HG03460 (cell line): ENCODE data around the gene CETP.

Experiments
- ATAC-seq: cut with Tn5 transposase; IDR thresholded peaks from one replicate; pipeline ENCODE4 v1.9.1; 2021; ENCODE audit not compliant: unreplicated experiment

The CETP gene

DNA sequence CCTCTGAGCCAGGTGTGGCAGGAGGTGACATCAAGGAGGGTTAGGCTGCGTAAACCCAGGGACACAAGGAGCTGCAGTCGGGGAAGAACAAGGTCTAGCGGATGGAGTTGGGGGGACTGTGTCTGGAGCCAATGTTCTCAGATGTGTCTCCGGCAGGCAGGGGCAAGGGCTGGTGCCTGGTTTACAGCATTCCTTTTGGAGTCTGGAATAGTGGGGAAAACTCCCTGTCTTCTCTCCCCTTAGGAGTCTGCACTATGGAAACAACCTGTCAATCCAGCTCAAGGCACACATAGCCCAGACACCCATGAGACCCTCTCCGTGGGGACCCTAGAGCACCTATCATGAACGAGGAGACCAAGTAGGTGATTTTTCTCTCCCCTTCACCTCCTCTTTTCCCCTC lies 55.1 kb downstream of the CETP start:
- no peak for ATAC-seq

DNA sequence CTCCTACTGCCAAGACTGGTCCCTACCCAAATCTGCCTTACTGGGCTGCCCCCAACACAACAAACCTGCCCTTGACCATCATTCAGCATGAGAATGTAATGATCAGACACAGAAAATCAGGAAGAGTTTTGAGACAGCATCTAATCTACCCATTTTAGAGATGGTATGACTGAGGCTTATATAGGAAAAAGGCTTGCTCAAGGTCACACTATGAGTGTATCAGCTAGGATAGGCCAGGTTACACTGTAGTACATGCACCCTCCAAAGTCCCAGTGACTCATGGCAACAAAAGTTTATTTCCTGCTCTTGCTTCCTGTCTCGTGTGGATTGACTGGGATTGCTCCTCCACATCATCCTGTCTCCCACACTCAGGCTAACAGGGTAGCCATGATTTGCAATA lies 55.5 kb downstream of the CETP start:
- ATAC-seq, result no peak

DNA sequence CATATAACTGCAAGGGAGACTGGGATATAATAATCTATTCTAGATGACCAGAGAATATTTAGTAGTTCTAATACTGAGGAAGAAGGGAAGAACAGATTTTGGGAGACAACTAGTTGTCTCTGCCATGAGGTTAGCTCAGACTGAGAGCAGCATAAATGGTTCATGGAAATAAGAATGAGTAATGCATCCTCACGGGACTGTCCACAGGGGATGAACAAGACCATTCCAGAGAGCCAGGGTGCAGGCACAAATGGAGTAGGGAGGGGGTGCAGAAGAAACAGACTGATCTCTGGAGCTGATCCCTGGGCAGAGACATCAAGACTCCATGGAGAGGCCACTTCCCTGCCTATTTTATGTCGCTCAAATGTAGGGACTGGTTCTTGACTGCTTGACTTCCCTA lies 58.0 kb downstream of the CETP start:
- no peak for ATAC-seq

DNA sequence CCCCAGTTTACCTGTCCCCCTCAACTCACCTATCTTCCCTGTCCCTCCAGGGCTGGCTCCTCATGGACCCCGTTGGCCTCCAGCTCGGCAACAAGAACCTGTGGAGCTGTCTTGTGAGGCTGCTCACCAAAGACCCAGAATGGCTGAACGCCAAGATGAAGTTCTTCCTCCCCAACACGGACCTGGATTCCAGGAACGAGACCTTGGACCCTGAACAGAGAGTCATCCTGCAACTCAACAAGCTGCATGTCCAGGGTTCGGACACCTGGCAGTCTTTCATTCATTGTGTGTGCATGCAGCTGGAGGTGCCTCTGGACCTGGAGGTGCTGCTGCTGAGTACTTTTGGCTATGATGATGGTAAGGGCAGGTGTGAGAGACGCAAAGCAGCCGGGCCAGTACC lies 58.9 kb downstream of the CETP start:
- no peak for ATAC-seq

DNA sequence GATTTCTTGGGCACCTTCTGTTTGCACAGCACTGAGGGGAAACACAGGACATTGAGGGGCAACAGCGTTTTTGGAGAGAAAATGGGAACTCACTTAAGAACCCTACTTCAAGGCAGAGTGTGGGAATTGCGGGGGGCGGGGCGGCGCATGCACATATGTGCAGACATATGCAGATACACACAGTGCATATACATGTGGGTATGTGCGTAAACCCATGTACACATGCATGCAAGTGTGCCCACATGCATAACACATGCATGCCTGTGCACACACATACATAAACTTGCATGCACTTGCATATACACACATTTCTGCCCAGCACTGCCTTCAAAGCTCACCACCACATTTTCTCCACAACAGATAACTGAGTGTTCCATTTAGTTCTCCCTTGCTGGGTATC lies 60.0 kb downstream of the CETP start:
- ATAC-seq, result no peak

DNA sequence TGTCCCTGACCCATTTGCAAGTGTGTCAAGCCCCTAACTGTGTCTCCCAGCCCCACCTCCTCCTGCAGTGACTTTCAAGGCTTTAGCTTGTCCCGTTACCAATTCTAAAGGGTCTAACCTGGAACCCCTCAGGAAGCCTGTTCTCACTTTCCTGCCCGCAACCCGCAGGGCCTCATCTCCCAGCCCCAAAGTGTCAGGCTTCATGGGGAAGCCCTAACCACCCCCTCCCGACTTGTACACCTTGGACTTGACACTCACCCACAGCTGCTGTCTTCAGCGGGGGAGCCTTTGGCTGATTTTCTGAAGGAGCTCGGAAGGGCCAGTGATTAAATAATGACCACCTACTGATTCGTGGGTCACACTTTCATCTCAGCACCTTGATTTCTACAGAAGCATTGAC lies 60.7 kb downstream of the CETP start:
- no peak for ATAC-seq

DNA sequence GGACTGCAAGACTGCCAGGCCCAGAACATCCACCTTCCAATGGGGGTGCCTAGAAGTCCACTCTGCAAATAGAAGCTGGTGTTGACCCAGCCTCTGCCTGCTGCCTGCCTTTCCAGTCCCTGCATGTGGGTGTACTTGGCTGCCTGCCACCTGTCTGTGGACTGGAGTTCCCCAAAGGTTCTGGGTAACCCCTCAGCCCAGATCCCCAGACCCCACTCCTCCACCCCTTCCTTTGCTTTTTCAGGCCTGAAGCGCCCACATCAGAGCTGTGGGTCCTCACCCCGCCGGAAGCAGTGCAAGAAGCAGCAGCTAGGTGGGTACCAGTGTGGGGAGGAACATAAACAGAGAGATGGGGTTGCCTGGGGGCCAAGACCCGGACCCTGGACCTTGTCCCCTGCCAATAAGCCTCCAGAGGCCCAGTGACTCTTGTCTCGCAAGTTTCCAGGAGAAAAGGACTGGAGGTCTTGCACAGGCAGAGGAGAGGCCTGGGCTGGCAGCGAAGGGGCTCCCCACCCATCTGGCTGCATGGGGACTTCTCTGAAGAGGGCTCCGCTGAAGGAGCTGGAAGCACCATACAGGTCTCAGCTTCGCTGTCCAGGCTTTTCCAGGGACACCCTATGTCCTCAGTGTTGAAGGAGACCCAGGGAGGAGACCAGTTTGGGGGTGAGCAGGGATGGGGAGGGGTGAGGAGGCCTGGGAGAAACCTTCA lies 61.9 kb downstream of the CETP start:
- ATAC-seq, result no peak

DNA sequence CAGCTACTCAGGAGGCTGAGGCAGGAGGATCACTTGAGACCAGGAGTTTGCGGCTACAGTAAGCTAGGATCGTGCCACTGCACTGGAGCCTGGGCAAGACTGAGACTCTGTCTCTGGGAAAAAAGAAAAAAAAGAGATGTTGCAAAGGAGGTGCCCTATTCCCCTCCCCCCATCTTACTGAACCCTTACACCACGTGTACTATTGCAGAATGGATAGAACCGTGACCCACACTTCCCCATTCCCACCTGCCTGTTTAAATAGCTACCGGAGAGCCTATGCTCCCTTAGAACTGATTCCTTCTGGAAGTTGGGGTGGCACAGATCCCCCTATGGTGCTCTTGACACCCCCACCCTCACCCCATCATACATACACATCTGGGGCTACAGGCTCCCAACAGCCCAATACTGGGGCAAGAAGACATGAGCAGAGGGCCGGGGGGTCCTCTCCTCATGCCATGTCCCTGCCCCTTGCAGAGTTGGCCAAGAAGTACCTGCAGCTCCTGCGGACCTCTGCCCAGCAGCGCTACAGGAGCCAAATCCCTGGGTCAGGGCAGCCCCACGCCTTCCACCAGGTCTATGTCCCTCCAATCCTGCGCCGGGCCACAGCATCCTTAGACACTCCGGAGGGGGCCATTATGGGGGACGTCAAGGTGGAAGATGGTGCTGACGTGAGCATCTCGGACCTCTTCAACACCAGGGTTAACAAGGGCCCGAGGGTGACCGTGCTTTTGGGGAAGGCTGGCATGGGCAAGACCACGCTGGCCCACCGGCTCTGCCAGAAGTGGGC lies 63.3 kb downstream of the CETP start:
- no peak for ATAC-seq

DNA sequence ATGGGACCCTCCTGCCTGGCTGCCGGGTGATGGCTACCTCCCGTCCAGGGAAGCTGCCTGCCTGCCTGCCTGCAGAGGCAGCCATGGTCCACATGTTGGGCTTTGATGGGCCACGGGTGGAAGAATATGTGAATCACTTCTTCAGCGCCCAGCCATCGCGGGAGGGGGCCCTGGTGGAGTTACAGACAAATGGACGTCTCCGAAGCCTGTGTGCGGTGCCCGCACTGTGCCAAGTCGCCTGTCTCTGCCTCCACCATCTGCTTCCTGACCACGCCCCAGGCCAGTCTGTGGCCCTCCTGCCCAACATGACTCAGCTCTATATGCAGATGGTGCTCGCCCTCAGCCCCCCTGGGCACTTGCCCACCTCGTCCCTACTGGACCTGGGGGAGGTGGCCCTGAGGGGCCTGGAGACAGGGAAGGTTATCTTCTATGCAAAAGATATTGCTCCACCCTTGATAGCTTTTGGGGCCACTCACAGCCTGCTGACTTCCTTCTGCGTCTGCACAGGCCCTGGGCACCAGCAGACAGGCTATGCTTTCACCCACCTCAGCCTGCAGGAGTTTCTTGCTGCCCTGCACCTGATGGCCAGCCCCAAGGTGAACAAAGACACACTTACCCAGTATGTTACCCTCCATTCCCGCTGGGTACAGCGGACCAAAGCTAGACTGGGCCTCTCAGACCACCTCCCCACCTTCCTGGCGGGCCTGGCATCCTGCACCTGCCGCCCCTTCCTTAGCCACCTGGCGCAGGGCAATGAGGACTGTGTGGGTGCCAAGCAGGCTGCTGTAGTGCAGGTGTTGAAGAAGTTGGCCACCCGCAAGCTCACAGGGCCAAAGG lies 64.4 kb downstream of the CETP start:
- no peak for ATAC-seq

DNA sequence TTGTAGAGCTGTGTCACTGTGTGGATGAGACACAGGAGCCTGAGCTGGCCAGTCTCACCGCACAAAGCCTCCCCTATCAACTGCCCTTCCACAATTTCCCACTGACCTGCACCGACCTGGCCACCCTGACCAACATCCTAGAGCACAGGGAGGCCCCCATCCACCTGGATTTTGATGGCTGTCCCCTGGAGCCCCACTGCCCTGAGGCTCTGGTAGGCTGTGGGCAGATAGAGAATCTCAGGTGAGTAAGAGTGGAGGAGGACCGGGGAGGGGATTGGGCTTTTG lies 65.0 kb downstream of the CETP start:
- no peak for ATAC-seq

DNA sequence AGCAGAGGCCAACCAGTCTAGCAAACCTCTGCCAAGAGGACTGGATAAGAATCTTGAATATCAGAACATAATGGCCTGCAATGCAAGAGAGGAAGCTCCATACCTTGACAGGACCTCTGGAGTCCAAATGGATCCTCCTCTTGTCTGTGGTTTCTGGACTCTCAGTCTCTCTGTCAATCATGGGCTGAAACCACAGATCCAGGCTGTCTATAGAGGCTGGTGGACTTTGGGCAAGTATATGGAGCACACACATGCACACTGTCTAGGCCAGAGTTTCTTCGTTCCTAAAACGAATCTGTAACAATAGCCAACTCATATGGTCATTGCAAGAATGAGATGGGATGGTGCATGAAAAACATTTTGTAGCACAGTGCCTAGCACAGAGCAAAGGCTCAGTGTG lies 65.3 kb downstream of the CETP start:
- no peak for ATAC-seq

DNA sequence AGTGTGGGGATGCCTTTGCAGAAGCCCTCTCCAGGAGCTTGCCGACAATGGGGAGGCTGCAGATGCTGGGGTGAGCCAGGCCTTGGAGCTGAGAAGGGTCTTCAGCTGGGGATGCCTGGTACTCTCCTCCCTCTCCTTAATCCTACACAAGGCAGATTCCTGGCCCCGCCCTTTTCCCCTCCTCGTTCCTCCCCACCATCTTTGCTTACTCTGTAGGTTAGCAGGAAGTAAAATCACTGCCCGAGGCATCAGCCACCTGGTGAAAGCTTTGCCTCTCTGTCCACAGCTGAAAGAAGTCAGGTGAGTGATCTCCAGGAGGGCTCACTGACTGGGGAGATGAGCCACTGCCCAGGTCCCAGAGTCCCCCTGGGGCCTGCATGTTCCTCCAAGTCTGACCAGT lies 66.3 kb downstream of the CETP start:
- no peak for ATAC-seq

DNA sequence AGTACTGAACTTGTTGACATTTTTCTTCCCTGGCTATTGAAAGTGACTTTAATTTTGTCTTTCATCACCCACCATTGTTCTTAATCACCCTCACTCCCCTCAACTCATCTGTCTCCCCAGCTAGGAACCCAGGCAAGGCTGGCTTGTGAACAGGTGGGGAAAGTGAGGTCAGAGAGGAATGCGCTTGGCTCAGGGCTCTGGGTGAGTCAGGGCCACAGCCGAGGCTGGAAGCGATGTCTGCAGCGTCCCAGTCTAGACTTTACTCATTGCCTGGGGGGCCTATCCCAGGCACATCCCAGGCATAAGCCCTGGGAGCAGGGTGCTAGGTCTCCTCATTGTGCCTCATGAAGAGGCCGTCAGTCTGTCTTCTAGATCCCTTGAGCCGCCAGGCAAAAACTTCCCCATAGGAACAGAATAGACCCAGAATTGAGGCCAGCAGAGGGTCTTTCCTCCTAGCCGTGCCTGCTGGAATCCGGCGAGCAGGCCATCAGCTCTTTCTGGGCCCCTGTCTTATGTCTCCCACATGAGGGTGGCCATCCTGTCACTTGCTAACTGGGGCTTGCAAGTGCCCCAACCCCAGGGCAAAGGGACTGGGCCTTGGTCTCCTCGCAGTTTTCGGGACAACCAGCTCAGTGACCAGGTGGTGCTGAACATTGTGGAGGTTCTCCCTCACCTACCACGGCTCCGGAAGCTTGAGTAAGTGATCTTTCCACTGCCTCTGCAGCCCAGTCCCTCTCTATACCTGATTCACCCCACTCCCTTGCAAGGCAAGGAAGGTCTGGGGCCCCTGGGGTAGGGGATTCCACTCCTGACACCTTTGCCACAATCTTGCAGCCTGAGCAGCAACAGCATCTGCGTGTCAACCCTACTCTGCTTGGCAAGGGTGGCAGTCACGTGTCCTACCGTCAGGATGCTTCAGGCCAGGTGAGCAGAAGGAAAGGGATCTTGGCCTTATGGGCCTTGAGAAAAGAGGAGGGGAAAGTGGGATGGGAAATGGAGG lies 67.7 kb downstream of the CETP start:
- ATAC-seq, result no peak

DNA sequence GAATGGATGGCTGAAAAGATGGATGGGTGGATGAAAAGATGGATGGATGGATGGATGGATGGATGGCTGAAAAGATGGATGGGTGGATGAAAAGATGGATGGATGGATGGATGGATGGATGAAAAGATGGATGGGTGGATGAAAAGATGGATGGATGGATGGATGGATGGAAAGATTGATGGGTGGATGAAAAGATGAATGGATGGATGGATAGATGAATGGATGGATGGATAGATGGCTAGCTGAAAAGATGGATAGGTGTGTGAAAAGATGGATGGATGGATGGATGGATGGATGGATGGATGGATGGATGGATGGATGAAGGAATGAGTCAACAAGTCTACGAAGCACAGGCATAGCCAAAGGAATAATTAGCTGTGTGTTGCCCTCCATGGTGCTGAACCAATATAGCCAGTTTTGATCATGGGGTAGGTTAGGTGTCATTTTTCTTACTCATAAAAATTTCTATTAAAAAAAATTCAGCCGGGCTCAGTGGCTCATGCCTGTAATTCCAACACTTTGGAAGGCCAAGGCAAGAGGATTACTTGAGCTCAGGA lies 68.7 kb downstream of the CETP start:
- ATAC-seq, result no peak

DNA sequence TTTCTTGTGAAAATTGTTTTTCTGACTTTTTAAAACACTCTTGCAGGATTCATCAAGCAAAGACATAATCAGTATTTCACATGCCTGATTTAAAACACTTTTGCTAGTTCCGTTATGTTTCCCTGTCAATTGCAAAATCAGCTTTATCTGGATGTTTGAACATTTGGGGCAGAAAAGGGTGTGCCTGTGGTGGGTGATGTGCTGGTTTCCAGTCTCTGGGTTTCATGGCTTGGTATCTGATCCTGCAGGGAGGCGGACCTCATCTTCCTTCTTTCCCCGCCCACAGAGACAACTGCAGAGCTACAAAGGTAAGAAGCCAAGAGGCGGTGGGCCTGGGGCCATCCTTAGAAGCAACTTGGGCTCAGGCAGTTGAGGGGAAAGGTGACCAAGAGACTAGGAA lies 69.4 kb downstream of the CETP start:
- no peak for ATAC-seq

DNA sequence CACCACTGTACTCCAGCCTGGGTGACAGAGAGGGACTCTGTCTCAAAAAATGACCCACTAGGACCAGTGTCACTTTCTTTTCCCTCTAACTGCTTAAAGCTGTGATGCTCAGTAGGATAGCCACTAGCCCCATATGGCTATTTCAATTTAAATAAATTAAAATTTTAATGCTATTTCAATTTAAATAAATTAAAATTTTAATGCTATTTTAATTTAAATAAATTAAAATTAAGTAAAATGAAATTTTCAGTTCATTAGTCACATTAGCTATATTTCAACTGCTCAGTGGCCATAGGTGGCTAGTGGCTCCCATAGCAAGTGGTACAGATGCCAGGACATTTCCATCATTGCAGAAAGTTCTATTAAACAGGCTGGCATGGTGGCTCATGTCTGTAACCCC lies 70.6 kb downstream of the CETP start:
- no peak for ATAC-seq

DNA sequence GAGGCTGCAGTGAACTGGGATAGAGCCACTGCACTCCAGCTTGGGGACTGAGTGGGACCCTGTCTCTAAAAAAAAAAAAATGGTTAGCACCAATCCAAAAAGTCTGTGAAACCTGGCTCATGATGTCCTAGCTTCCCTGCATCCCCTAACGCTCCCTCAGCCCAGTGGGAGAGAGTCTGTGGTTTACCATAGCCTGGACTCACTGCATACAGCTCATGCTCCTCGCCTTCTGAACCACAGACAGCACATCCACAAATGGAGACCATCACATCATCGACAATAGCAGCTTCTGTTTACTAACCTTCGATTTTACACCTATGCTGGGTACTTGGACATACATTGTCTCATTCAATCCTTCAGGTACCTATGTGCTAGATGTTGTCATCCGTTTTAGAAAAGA lies 71.2 kb downstream of the CETP start:
- no peak for ATAC-seq
